Ureter (tissue), 1 donor: Measurements from ENCODE around the gene RAB3B. TPM values are rescaled to one million over a fixed set of nuclear protein-coding genes. Genes with fewer than 3 reads are reported as not detected.
"Not testable (repeated sequence)": the region's sequence is repeated elsewhere in the genome, so short reads cannot be mapped to it uniquely, and the experiment has no call there.

Experiments used
- DNase-seq: peaks from one replicate; pipeline ENCODE4 v3.0.0-alpha.2; 2020; ENCODE audit warnings: low spot score
- total RNA-seq: library from RNA; stranded (reverse); gene quantifications from one replicate; pipeline ENCODE4 v1.2.4, GENCODE V29; 2023
- donor health status: DM: yes; HTN: yes; CAD: no.

RAB3B gene
- total RNA-seq, 1 donor from 2014 or later, result 1.4 TPM

GRCh38 chr1:51989582-51990477 lies 670 bp downstream of the RAB3B start:
- DNase-seq, result no peak

- DNase-seq, result no peak
Observed at GRCh38 chr1:51988254-51988653, 2.2 kb downstream of the RAB3B start.

DNA sequence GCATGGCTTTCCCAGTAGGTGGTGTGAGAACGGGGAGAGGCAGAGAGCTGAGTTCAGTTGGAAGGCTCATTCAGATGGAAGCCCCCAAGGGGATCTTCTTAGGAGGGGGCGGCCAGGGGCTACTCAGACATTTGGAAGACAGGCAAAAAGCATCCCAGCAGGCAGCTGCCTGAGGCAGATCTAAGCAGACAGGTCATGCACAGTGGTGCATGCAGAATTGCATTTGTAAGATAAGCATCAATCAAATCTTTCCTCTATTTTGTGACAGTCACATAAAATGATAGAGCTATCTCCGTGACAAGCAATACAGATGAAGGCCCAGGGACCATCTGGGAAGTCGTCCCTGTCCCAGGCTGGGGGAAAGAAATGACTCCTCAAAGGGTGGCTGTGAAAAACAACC lies 3.8 kb downstream of the RAB3B start:
- no peak for DNase-seq

- no peak for DNase-seq
Observed at GRCh38 chr1:51982161-51982560, 8.3 kb downstream of the RAB3B start.

DNA sequence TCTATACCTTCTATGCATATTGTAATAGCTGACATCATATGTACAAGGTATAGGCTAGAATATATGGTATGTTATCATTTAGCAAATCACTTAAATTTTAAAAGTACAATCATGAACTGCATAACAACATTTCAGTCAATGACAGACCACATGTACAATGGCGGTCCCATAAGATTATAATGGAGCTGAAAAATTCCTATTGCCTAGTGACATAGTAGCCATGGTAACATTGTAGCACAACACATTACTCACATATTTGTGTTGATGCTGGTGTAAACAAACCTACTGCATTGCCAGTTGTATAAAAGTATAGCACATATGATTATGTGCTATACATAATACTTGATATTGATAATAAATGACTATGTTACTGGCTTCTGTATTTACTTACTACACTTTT lies 8.9 kb downstream of the RAB3B start:
- DNase-seq, result no peak

DNA sequence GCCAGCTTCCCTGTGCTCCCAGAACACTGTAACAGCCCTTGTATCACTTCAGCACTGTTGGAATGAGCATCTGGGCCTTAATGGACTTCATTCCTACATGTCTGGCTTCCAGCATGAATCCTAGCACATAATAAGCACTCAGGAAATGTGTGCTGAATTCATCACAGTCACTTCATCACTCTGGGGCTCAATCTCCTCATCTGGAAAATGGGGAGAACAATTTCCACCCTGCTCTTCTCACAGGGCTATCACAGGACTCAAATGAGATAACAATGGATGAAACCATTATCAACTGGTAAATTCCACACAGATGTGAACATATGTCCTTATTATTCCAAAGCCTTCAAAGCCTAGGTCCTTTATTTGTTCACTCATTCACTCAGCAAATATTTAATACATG lies 12.4 kb downstream of the RAB3B start:
- no peak for DNase-seq

- DNase-seq, result no peak
Observed at GRCh38 chr1:51976846-51977602, 13.5 kb downstream of the RAB3B start.

DNA sequence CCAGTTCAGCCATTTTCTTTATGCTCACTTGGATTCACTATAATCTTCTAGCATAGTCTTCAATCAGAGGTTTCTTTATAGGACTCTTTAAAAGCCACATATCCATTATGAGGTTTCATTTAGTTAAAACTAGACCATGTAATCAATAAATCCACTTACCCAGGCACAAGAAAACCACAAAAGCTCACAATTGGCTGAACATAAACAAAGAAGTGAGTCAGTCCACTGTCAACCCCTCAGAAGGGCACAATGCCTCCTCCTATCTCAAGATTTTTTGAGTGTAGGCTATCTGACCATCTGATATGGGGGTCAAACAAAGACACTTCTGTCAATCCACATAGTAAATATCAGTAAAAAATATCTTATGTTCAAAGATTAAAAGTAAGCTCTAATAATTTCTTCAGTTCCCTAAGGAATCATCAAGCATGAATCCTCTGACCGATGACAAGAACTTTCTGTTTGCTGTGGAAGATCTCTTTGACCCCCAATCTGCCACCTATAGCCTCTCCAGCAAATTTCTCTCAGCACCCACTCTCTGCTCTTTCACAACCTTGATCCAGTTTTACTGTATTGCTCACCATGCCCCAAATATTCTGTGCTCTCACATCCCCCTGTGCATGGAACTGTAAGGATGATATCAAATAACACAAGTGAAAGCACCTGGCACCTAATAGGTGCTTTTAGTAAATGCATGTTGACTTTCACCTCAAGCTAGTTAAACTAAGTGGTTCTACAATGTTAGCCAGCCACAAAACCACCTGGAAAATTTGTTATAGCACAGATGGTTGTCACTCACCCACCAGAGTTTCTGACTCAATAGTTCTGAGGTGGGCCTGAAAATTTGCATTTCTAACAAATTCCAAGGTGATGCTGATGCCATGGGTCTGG lies 16.7 kb downstream of the RAB3B start:
- no peak for DNase-seq

DNA sequence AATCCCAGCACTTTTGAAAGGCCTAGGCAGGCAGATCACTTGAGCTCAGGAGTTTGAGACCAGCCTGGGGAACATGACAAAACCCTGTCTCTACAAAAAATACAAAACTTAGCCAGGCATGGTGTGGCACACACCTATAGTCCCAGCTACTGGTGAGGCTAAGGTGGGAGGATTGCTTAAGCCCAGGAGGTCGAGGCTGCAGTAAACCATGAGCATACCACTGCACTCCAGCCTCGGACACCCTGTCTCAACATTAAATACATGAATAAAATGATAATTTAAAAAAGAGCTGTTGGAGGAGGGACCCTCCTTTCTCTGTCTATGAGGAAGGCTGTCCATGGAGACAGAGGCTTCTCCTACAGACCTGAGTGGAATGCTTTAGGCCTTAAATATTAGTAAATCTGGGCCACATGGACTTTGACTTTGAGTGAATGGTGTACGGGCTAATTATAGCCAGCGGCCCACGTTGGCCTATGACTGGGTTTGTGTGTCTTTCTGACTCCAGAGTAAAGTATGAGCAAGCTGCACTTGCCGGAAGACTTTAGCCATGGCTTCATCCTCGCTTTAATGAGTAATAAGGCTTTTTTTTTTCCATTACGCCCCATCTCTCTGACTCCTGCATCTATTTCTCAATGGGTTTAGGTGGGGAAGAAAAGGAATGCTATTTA lies 21.3 kb downstream of the RAB3B start:
- DNase-seq, result no peak

GRCh38 chr1:51968632-51969031 lies 21.9 kb downstream of the RAB3B start:
- DNase-seq, result no peak

- not testable (repeated sequence) for DNase-seq
Observed at GRCh38 chr1:51967213-51967791, 23.2 kb downstream of the RAB3B start.

DNA sequence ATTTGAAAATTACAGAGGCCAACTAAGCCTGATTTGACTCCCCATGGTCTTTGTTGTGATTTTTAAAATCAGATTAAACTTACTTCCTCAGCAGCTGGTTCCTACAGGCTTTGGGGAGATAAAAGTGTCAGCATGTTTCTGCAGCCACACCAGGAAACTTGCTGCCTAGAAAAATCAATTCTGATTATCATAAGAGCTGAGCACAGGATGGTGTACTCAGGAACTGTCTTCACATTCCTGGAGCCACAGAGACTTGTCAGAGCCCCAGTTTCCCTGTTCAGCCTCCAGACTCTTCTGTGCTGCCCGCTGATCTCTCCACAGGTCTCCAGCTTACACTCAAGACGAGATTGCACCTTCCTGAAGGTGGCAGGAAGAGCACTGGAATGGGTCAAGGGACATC lies 23.9 kb downstream of the RAB3B start:
- no peak for DNase-seq

- DNase-seq, result no peak
Observed at GRCh38 chr1:51964309-51964696, 26.2 kb downstream of the RAB3B start.

DNA sequence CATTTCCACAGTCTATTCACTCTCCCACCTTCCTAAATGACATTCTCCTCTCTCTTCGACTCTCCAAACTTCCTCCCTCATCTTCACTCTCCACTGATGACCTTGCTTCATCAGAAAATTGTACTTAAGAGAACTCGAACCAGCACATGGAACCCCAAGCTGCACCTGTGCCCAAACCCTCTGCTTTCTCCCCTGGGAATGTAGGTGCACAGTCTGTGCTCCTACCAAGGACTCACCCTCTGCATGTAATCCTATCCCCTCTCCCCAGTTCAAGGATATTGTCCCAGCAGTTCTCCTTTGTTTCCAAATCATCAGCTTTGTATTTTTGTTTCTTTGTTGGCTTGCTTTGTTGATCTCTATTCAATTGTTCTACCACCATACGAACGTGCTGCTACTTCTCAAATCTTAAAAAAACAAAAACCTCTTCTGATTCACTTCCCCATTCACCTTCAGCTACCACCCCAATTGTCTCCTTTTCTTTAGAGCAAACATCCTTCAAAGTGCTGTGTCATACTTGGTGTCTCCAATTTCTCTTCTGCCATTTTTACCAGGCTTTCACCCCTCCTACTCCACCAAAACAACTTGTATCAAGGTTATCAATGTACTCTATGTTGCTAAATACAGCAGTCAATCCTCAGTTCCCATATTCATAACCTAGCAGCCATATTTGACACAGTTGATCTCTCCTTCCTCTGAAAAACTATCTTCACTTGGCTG lies 26.8 kb downstream of the RAB3B start:
- DNase-seq, result no peak

DNA sequence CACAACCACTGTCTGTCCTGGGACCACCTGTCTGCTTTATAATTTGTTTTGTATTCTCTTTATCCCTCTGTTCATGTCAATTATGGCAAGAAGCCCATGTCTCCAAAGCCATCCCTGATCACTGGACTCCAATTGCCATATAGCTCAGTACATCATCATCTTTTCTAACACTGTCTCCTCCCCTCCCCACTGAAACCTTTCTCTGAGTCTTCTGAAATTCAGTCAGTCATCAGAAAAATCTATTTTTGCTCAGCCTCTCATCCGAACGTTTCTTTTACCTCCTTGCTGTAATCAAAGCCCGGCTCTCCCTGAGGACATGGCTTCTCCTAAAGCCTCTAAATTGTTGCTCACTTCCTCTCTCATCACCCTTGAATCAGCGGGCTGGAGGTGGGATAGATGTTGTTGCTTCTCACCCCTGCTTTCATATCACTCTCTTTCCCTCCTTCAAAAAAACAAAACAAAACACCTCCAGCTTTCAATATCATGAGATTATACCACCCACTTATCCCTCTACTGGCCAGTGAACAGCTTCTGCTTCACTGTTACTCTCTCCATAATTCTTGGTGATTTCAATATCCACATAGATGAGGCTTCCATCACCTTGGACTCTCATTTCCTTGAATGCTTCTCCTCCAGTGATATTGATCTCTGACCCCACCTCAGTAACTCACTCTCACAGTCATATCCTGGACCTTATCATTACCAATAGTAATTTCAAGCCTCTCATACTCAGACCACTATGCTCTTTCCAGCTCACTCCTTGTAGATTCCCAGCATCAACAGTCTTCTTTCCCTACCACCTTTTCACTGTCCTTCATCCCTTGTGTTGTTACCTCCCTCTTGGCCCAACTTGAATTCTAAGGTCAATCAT lies 27.8 kb downstream of the RAB3B start:
- DNase-seq, result no peak

DNA sequence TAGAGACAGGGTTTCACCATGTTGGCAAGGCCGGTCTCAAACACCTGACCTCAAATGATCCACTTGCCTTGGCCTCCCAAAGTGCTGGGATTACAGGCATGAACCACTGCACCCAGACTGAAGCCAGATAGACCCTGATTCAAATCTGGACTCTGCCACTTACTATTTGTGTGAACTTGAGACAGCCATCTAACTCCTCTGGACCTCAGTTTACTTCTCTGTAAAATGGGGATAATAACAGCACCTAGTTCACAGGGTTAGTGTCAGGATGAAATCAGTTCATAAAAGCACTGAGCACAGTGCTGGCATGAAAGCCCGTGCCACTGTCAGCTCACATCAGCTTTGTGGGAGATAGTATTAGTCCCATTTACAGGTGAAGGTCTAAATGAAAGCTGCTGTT lies 28.5 kb downstream of the RAB3B start:
- DNase-seq, result no peak

- DNase-seq, result no peak
Observed at GRCh38 chr1:51961231-51961630, 29.3 kb downstream of the RAB3B start.

GRCh38 chr1:51960262-51960661 lies 30.2 kb downstream of the RAB3B start:
- no peak for DNase-seq

- DNase-seq, result no peak
Observed at GRCh38 chr1:51958824-51959223, 31.7 kb downstream of the RAB3B start.
